Right ventricle myocardium superior (tissue), 1 donor: ENCODE results near the gene ARHGAP26. TPM values are rescaled to one million over a fixed set of nuclear protein-coding genes. Genes with fewer than 3 reads are reported as not detected.
"Not testable (repeated sequence)": the region's sequence is repeated elsewhere in the genome, so short reads cannot be mapped to it uniquely, and the experiment has no call there.

Experiments used
- ATAC-seq: fragments of 200-7000 bp; cut with Tn5 transposase; one replicate; pipeline ENCODE4 v1.9.1; 2020; ENCODE audit warnings: mild to moderate bottlenecking; ENCODE audit not compliant: poor library complexity
- DNase-seq: peaks from one replicate; pipeline ENCODE4 v3.0.0-alpha.2; 2020
- intact Hi-C: fragments of 100-400 bp; cut with DNase I; formaldehyde crosslinking; loops from one replicate; pipeline ENCODE4 v1.11.2; 2022
- total RNA-seq: library from RNA; stranded (reverse); fragmentation: NEBNext Ultra II Directional; extraction: Animal tissue kit (Norgen Biotek cat#: 25700); gene quantifications from one replicate; pipeline ENCODE4 v1.2.1, GENCODE V29; 2021
- donor health status: DM: no; HTN: yes; CAD: no; lungs with severe emphysema.

Gene ARHGAP26
- total RNA-seq, 1 donor from 2014 or later = 32.5 TPM

DNA sequence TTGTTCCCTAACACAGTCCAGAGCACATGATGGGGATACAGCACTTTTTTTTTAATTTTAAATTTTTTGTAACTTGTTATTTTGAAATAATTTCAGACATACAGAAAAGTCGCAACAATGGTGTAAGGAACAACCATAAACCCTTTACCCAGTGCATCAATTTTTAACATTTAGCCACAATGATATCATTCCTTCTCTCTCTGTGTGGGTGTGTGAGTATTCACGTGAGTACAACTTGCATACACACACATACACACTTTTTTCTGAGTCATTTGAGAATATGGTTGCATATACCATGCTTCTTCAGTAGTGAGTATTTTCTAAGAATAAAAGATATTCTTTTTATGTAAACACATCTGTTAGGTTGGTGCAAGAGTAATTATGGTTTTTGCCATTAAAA lies 135.2 kb downstream of the ARHGAP26 start:
- DNase-seq (no peak), ATAC-seq (no peak)
- intact Hi-C loops = no loop called here

GRCh38 chr5:142906863-142907671 lies 136.9 kb downstream of the ARHGAP26 start:
- intact Hi-C loops = no loop called here
- no peak for DNase-seq
- peak; percentile 87 for ATAC-seq

DNA sequence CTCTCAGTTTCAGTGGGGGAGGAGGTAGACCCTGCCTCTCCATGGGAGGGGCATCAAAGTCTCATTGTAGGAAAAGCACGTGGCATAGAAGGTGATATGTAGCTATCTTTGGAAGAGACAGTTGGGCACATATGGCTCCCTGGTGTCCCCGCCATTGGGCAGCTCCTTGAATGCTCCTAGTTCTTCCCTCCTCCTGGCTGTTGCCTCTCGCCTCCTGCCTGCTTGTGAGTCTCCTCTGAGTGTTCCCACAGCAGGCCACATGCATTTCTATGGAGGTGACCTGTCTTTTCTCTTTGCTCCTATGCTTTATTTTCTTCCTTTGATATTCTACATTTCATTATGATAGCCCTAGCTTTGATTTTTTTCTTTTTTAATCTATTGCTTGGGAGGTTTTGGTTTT lies 138.5 kb downstream of the ARHGAP26 start:
- no peak for ATAC-seq
- intact Hi-C loops = no loop called here
- DNase-seq = no peak

DNA sequence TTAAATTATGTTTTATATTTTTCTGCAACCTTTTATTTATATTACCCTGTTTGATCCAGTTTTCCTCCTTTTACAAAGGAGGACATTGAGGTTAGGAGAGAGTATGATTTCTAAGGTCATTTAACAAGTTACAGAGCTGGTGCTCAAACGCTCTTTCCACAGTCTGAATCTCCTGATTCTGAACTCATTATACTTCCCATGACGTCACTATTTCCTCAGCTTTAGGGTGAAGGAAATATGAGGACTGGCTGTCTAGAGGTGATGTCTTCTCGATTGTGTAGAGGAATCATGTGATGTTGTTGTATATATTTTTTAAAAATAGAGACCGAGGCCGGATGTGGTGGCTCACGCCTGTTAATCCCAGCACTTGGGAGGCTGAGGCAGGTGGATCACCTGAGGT lies 140.0 kb downstream of the ARHGAP26 start:
- no peak for DNase-seq
- intact Hi-C loops = no loop called here
- ATAC-seq = no peak

DNA sequence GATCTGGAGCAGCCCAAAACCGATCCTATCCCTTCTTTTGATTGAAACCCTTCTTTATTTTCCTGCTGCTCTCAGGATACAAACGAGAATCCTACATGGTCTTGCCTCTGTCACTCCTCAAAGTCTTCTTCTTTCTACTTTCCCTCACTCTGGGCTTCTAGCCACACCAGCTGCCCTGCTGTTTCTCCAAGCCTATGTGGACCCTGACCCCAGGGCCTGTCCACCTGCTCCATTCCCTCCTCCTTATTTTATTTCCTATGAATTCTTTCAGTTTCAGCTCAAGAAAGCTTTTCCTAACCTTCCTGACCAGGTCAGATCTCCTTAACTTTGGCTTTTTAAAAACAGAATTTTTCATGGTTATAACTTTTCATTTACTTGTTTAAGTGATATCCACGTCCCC lies 141.0 kb downstream of the ARHGAP26 start:
- DNase-seq = no peak
- no peak for ATAC-seq
- intact Hi-C loops = no loop called here

DNA sequence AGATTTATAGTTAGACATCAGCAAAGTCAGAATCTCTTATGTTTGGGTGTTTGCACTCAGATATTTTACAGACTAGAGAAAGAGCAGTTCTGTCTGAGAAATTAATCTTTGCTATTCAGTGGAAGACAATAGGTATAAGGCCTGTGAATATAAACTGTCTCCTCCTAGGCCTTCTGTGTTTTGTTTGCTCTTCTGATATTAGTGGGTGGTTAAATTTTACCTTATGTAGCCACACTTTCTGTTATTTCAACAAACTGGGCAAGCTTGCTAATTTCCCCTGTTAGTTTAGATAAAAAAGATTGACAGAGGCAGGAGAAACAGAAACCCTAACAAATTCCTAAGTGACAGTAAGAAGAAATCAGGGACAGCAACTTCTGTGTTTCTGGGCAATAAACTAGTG lies 141.6 kb downstream of the ARHGAP26 start:
- intact Hi-C loops = no loop called here
- DNase-seq (no peak), ATAC-seq (no peak)

GRCh38 chr5:142913728-142914338 lies 143.7 kb downstream of the ARHGAP26 start:
- intact Hi-C loops = no loop called here
- ATAC-seq (no peak), DNase-seq (no peak)

- ATAC-seq (no peak), DNase-seq (no peak)
- intact Hi-C loops = no loop called here
Measured at GRCh38 chr5:142915038-142915437, 144.9 kb downstream of the ARHGAP26 start.

- peak; percentile 61 for ATAC-seq
Measured at GRCh38 chr5:142915813-142916424, 145.7 kb downstream of the ARHGAP26 start.

DNA sequence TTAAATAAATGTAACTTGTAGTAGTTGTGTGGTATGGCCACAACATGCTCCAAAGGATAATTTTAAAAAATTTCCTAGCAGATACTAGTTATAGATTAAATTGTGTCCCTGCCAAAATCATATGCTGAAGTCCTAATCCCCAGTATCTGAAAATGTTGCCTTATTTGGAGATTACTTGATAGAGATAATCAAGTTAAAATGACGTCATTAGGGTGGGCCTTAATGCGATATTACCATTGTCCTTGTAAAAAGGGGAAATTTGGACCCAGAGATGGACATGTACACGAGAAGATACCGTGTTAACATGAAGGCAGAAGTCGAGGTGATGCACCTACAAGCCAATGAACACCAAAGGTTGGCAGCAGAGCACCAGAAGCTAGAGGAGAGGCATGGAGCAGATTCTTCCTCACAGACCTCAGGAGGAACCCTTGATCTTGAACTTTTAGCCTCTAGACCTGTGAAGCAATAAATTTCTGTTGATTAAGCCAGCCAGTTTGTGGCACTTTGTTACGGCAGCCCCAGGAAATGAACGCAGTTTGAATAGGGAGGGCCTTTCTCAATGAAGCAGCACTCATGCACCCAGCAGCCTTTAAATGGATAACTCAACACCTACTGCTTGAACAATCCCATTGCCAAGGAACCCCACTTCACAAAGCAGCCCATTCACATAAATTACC lies 148.9 kb downstream of the ARHGAP26 start:
- intact Hi-C loops = no loop called here
- ATAC-seq (no peak), DNase-seq (no peak)

More at GRCh38 chr5:142915813-142916424, 145.7 kb downstream of the ARHGAP26 start:
- intact Hi-C loops = no loop called here
- DNase-seq = no peak

- DNase-seq (no peak), ATAC-seq (no peak)
- intact Hi-C loops = loop anchor here (5.0 to 10.0 kb wide), 2 partner anchors 41 to 904 kb away; no protein-coding TSS in a partner anchor
Measured at GRCh38 chr5:142920849-142921612, 150.9 kb downstream of the ARHGAP26 start.

DNA sequence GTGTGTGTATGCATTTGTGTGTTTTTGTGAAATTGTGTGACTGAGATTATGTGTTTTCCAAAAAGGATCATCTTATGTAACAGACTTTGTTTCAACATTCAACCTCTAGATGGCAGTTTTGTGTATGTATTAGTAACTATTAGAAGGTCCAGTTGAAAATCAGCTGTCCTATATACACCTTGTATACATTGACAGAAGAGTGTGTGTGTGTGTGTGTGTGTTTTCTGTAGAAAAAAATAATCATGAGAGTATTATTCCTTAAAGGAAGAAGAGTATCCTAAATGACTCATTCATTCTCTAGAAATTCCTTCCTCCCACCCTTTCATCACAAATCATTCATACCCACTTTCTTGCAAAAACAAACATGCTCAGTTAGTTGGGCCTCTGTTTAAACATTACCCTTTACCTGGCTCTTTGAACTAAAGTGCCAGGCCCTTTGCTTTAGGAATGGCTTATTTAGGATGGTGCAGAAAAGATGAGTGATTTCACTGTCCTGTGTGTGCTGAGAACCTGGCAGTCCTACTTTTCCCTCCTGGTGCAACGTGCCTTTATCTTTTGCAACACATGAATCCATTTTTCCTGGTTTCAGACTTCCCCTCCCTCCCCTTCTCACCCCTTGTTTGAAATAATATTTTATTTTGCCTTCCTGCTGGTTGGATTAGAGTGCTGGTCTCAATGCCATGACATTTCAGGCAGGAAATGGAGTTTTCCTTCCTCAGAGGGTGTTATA lies 152.2 kb downstream of the ARHGAP26 start:
- ATAC-seq (peak; percentile 65), DNase-seq (no peak)
- intact Hi-C loops = loop anchor here (5.0 to 10.0 kb wide), 2 partner anchors 40 to 902 kb away; no protein-coding TSS in a partner anchor

- ATAC-seq (no peak), DNase-seq (no peak)
- intact Hi-C loops = loop anchor here (5.0 to 10.0 kb wide), 2 partner anchors 38 to 900 kb away; no protein-coding TSS in a partner anchor
Measured at GRCh38 chr5:142924135-142924883, 154.1 kb downstream of the ARHGAP26 start.

DNA sequence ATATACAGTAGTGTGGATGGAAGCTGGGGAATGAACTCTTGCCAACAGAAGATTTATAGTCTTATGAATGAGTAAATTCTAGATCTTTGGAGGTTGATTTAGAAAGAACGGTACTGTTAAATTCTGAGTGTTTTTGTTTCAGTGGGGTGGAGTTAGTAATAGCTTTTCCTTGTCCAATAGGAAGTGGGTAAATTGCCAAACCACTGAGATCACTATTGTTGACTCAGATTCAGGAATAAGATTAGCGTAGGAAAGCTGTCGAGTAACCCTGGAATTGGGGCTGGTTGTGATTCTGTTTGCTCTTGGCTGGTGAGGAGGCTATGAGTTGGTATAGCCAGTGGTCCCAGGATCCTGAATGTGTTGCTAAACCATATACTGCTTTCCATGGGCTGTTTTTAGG lies 155.6 kb downstream of the ARHGAP26 start:
- peak; percentile 33 for ATAC-seq
- no peak for DNase-seq
- intact Hi-C loops = loop anchor here (5.0 to 10.0 kb wide), 2 partner anchors 477 to 899 kb away; partner anchors contain the start of gene NR3C1

DNA sequence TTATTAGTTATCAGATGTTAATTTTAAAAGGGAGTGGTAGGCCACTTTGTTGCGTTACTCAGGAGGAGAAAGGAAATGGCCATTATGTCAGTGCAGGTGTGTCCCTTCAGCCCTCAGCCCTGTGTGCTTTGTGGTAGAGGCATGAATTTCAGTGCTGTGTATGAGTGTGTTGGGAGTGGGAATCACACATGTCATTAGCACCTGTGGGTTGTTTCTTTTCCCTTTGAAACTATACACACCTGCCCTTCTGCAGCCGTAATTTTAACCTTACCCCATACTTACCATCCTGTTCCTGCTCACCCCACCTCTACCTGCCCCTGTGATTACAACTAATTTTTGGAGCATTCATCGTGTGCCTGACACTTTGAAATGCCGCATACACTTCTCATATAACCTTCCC lies 156.4 kb downstream of the ARHGAP26 start:
- intact Hi-C loops = loop anchor here (5.0 to 10.0 kb wide), 2 partner anchors 476 to 898 kb away; partner anchors contain the start of gene NR3C1
- ATAC-seq (no peak), DNase-seq (no peak)

DNA sequence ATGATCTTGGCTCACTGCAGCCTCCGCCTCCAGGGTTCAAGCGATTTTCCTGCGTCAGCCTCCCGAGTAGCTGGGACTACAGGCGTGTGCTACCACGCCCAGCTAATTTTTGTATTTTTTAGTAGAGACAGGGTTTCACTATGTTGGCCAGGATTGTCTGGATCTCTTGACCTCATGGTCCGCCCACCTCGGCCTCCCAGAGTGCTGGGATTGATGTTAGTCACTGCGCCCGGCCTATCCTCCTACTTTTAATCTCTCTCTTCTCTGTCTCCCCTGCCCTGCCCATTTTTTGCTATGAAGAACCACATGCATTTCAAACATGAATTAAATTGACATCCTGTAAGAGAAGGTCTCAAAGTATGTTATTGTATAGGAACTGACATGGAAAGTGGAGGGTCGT lies 158.8 kb downstream of the ARHGAP26 start:
- ATAC-seq, DNase-seq: not testable (repeated sequence)
- intact Hi-C loops = loop anchor here (5.0 to 10.0 kb wide), 2 partner anchors 473 to 896 kb away; partner anchors contain the start of gene NR3C1

DNA sequence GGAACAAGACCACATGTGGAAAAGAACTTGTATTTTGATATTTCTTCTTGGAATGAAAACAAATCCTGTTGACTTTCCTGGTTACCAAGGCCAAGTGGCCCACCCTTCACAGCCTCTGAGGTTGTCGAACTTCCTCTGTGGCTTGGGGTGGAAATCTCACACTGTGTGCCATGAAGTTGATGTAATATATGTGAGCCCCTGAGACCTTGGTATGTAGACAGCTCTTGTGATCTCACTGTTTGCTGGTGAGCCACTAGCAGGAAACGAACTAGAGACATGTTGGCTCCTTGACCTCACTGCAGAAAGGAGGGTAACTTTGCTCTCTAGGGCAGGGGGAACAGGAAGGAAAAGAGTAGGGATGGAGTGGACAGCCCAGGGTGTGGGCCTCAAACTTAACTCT lies 159.4 kb downstream of the ARHGAP26 start:
- intact Hi-C loops = loop anchor here (5.0 to 10.0 kb wide), 2 partner anchors 473 to 895 kb away; partner anchors contain the start of gene NR3C1
- DNase-seq = peak; percentile 48
- peak; percentile 58 for ATAC-seq
